Heart left ventricle (tissue), 13 donors: ENCODE data around the gene BCAR3.

Experiments
- POLR2A ChIP-seq, 2 donors: fragments of 450-650 bp; IDR thresholded peaks; one replicate each; pipeline ENCODE4 v1.6.1; 2017; ENCODE audit warnings: antibody characterized with exemption in 2 of 2, mild to moderate bottlenecking in 2 of 2, moderate library complexity in 2 of 2
- TF ChIP-seq, protein P1 (sequence below), 12 donors: fragments of 200-600 bp; sonication (generic) in 4 of 12; IDR thresholded peaks; one replicate each; pipeline versions ENCODE4 v1.5.0 to v1.8.0; 2018 to 2022; ENCODE audit warnings: antibody characterized with exemption in 12 of 12, mild to moderate bottlenecking in 5 of 12
- donor health status: ischemic (EF 13 %, LVEDD 7.1; RV severe dilation, severe dysfunction).
- donor health status: DM: no; HTN: yes; CAD: no.
- donor health status: DM: no; HTN: no; CAD: no.
- donor health status: ischemic (EF 25% LVEDD 6.9; RV normal size, moderate dysfunction).
- donor health status: ischemic (EF 25% LVEDD 5.7; RV mildly dilated, moderate dysfunction).
- donor health status: ischemic (EF 35%, LVEDD 5.7; RV mildly dilated, moderate dysfunction).
- donor health status: nonischemic (EF 11% LVEDD 7.7; RV severe dilation, severe dysfunction).
- donor health status: DM: yes; HTN: yes; CAD: no.
- donor health status: PGD.
- donor health status: ischemic (EF 29% LVEDD 5.4; RV normal size, mild dysfunction).
- donor health status: nonischemic (EF 23%, LVEDD 6.1; RV moderate dilation, normal function).

DNA sequence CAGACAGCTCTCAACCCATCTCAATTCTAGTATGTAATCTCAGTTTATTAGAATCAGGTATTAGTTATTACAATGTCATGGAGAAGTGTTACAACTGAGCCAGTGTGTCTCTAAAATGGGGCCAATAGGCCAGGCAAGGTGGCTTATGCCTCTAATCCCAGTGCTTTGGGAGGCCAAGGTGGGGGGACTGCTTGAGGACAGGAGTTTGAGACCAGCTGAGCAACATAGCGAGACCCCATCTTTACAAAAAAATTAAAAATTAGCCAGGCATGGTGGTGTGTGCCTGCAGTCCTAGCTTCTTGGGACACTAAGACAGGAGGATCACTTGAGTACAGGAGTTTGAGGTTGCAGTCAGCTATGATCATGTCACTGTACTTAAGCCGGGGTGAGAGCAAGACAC lies 104.9 kb downstream of the BCAR3 start:
- TF ChIP-seq, protein P1, sequence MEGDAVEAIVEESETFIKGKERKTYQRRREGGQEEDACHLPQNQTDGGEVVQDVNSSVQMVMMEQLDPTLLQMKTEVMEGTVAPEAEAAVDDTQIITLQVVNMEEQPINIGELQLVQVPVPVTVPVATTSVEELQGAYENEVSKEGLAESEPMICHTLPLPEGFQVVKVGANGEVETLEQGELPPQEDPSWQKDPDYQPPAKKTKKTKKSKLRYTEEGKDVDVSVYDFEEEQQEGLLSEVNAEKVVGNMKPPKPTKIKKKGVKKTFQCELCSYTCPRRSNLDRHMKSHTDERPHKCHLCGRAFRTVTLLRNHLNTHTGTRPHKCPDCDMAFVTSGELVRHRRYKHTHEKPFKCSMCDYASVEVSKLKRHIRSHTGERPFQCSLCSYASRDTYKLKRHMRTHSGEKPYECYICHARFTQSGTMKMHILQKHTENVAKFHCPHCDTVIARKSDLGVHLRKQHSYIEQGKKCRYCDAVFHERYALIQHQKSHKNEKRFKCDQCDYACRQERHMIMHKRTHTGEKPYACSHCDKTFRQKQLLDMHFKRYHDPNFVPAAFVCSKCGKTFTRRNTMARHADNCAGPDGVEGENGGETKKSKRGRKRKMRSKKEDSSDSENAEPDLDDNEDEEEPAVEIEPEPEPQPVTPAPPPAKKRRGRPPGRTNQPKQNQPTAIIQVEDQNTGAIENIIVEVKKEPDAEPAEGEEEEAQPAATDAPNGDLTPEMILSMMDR (IDR thresholded peaks at IDR 0.05): no peak
- no peak for TF ChIP-seq POLR2A (IDR thresholded peaks at IDR 0.05)
